Left kidney (tissue), 2 donors: ENCODE results near the gene PBRM1. TPM values are rescaled to one million over a fixed set of nuclear protein-coding genes. Genes with fewer than 3 reads are reported as not detected.

Experiments
- DNase-seq: peaks from one replicate; pipeline ENCODE4 v3.0.0-alpha.2; 2013
- polyA plus RNA-seq: library from polyadenylated mRNA; unstranded; fragments of 120-200 nt; gene quantifications from one replicate; pipeline ENCODE4 v1.2.1, GENCODE V29; 2013; ENCODE audit not compliant: insufficient read length

PBRM1 gene
- polyA plus RNA-seq, 1 donor = 70.0 TPM

- DNase-seq = no peak
Observed at GRCh38 chr3:52574056-52574965, 111.4 kb downstream of the PBRM1 start.

- DNase-seq = no peak
Observed at GRCh38 chr3:52572221-52572620, 113.5 kb downstream of the PBRM1 start.

GRCh38 chr3:52570076-52570475 lies 115.6 kb downstream of the PBRM1 start:
- DNase-seq = no peak

- DNase-seq = no peak
Observed at GRCh38 chr3:52568069-52568468, 117.6 kb downstream of the PBRM1 start.

GRCh38 chr3:52563984-52564383 lies 121.7 kb downstream of the PBRM1 start:
- DNase-seq = no peak

GRCh38 chr3:52561028-52561747 lies 124.5 kb downstream of the PBRM1 start:
- DNase-seq = no peak

- no peak for DNase-seq
Observed at GRCh38 chr3:52558436-52558835, 127.3 kb downstream of the PBRM1 start.

- no peak for DNase-seq
Observed at GRCh38 chr3:52557011-52557960, 128.4 kb downstream of the PBRM1 start.

- no peak for DNase-seq
Observed at GRCh38 chr3:52555056-52555455, 130.7 kb downstream of the PBRM1 start.

- no peak for DNase-seq
Observed at GRCh38 chr3:52554026-52554755, 131.5 kb downstream of the PBRM1 start.

- no peak for DNase-seq
Observed at GRCh38 chr3:52552089-52552488, 133.6 kb downstream of the PBRM1 start.

GRCh38 chr3:52551118-52551517 lies 134.6 kb downstream of the PBRM1 start:
- no peak for DNase-seq

- no peak for DNase-seq
Observed at GRCh38 chr3:52547143-52547542, 138.6 kb downstream of the PBRM1 start.

- no peak for DNase-seq
Observed at GRCh38 chr3:52546111-52546901, 139.4 kb downstream of the PBRM1 start.

GRCh38 chr3:52544937-52545336 lies 140.8 kb downstream of the PBRM1 start:
- no peak for DNase-seq

GRCh38 chr3:52541050-52541449 lies 144.7 kb downstream of the PBRM1 start:
- DNase-seq = no peak

GRCh38 chr3:52539010-52539653 lies 146.6 kb downstream of the PBRM1 start:
- no peak for DNase-seq

- no peak for DNase-seq
Observed at GRCh38 chr3:52537726-52538421, 147.8 kb downstream of the PBRM1 start.

- DNase-seq = no peak
Observed at GRCh38 chr3:52537165-52537620, 148.5 kb downstream of the PBRM1 start.
